NK-92 (cell line): Measurements from ENCODE around the gene MAT2A.
"Not testable (repeated sequence)": the region's sequence is repeated elsewhere in the genome, so short reads cannot be mapped to it uniquely, and the experiment has no call there.

Experiments used
- DNase-seq: peaks from one replicate; lab custom pipeline; 2025; ENCODE audit not compliant: unreplicated experiment; lab: John Stamatoyannopoulos, UW

Gene MAT2A

DNA sequence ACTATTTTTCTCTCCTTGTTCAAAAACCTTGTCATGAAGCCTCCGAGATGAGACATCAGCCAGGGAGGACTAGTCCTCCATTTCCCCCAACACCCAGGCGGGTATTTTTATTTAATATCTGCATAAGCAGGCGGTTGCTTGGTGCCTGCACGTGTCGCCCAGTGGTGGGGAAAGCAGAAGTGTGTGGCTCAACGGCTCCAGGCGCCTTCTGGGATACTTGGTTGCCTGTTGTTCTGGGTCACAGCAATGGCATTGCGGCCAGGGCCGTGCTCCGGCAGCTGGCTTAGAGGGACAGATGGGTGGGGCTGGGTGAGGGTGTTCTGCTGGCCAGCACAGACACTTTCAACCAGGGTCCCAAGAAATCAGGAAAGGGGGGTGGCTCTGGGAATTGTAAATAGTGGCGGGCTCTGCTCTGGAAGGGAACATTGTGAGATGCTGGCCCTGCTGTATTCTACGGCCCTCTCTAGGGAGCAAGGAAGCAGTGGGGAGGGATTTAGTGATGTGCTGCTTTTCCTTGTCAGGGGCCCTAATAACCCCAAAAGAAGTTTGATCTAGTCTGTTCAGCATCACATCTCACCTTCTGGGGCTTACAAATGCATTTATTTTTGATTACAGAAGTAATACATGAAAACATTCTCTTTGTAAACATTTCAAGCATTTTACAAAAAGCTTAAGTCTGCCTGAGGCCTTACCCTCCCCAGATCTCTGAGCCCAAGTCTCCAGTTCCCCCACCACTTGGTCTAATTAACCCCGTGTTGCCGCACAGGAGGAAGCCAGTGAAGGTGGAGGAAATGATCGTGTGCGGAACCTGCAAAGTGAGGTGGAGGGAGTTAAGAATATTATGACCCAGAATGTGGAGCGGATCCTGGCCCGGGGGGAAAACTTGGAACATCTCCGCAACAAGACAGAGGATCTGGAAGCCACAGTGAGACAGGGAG lies 39.5 kb downstream of the MAT2A start:
- no peak for DNase-seq

DNA sequence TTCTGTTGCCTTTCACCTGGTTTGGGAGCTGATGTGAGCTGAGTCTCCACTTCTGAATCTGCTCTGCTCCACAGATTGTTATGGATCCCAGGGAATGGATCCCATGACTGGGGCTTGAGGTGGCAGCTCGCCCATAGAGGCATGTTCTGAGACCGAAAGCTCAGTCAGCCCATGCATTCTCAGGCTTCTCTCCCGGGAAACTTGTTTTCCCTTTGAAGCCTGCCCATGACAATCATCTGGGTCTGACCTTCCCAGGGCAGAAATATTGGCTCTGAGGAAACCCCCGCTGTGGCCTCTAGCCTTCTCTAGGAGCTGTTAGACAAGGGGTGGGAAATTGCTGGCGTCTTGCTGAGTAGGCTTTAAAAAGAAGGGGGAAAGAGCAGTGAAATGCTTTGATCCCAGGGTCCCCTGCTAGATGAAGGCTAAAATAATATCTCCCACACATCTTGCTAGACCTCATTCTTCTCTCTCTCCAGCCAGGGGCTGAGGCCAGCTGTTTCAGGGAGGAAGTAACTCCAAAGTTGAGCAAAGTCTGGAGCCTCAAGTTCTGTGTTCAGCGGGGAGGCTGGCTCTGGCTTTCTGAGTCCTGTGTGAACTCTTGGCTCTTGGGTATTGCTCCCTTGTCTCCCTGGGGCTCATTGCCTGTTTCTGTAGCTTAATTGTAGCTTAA lies 40.4 kb downstream of the MAT2A start:
- no peak for DNase-seq

DNA sequence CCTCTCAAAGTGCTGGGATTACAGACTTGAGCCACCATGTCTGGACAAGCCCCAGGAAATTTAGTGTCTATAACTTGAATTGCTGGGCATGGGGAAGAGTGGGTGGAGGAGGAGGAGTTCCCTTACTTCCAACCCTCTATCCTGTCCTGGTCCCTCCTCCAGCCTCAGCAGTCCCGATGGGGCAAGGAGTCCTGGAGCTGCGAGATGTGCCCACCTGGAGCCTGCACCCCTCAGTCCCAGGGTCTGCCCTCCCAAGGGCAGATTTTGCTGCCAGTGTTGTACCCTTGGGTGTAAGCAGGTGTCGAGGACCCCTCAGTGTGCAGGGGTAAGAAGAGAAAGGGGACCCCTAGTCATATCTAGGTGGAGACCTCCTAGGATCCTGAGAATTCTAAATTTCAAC lies 41.2 kb downstream of the MAT2A start:
- DNase-seq, result no peak

DNA sequence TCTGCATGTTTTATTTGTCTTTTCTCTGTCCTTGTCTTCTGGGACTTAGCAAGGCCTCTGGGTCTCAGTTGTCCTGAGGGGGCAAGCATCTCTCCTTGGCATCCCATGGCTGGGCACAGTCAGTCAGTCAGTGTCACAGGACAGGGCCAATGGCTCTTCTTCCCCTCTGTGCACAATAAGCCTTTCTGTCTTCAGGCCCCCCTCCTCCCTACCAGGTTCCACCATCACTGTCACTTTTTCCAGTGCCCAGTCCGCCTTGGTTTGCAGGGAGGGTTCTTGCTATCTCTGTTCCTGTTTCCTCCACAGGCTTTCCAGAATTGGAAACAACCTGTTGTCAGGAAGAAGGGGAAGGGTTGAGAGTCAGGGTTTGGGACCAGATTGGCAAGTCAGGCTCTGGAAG lies 43.5 kb downstream of the MAT2A start:
- DNase-seq, result no peak

DNA sequence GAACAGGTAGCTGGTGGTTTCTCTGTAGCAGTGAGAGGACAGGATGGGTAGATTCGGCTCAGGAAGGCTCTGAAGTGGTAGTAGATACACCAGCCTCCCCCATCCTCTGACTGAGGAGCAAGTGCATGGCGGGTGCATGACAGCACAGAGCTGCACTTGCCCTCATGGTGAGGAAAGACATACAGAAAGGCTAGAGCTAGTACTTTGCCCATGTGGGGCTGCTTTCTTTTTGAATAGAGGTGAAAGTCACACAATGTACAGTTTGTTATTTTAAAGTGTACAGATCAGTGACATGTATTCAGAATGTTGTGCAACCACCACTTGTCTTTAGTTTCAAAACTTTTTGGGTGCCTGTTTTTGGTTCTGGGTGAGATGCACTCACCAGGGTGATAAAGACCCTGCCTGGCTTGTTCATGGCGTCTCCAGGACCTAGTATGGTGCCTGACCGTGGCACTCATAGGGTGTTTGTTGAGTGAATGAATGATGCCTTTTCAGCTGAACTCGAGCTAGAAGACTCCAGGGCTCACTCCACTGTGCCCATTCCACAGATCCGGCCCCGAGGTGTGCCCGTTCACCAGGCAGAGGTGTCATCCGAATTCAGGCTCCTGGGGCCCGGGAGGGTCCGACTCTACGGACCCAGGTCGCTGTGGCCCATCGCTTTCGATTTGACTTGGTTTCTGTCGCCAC lies 44.8 kb downstream of the MAT2A start:
- no peak for DNase-seq

DNA sequence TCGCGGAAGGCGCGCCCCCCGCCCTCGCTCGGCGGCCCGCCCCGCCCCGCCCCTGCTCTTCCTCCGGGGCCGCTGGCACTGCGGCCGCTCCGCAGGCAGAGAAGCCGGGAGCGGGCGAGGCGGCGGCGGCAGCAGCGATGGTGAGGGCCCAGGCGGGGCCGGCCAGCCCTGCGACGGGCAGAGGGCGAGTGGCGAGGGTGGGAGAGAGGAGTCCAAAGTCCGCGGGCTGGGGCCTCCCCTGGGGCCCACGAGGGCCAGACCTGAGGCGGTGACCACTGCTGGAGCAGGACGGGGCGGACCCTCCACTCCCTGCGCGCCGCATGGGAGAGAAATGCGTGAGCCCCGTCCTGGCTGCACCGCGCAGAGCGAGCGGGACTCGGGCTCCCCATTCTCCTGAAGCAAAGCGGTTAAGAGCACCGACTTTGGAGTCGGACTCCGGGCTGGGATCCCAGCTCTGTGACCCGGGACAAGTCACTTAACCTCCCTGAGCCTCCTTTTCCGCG lies 45.4 kb downstream of the MAT2A start, which contains the start of gene VAMP5:
TSS of gene VAMP5 (plus strand) at position 78 of the 503 bp plus-strand sequence. CDS start at position 138, 60 bp downstream.
- no peak for DNase-seq

DNA sequence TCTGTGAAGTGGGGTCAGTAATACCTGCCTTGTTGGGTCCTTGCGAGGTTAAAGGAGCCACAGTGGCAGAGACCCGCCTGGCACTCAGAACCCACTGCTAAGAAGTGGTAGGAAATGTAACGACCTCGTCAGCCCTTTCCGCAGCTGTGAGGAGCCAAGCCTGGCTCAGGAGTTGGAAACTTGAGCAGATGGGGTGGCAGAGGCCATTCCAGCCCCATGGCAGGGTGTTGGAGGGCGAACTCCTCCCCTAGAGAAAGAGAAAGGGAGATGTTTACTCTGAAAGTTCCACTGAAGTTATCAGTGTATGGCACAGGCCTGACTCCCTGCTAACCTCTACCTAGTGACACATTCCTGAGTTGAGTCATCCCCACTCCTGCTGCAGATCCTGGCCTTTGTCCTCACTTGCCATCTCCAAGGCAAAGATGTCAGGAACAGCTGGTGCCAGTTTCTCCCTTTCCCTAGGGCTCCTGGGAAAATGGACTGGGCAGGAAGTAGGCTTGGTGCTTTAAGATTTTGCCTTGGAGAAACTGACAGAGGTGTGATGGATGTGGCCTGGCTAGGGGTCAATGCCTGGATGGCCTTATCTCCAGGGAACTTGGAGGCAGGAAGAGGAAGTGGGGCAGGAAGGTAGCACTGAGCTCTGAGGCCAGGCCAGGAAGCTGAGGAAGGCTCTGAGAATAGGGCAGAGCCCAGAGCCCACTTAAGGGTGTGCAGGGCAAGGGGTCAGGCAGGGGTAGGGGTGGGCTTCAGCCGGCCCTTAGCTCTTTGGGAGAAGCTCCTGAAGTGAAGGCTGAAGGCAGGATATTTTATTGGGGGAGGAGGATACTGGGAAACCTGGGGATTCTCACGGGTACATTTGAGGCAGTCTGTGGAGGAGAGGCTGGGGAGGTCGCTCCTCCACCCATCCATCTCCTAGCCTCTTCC lies 46.2 kb downstream of the MAT2A start:
- DNase-seq, result no peak

DNA sequence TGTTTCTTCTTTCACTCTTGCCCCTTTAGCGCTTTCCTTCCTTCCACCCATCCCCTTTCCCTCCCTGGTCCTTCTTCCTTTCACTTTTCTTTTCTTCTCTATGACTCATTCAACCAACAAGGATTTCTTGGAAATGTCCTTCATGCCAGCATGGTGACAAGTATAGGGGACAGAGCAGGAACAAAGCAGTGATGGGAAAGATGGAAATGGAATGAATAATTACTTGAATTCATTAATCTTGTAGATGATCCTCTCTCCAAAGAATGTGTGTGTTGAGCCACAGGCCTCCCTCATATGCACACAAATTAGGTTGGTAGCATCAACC lies 46.8 kb downstream of the MAT2A start:
- no peak for DNase-seq

DNA sequence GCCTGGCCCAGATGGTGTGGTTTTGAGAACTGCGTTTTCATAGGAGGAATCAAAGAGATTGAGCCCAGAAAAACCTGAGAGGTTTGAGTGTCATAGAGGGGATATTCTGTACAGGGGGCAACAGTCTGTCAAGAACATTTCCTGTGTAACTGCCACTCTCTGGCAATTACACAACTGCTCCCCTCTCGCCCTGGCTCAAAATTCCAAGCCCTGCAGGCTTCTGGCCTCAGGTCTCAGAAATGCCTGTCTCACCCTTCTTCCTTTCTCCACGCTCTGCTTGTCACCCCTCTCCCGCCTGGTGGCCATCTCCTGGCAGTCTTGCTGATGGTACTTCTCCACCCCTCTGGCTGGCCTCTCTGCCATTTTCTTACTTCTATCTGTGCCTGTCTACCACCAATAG lies 49.3 kb downstream of the MAT2A start:
- DNase-seq, result no peak

DNA sequence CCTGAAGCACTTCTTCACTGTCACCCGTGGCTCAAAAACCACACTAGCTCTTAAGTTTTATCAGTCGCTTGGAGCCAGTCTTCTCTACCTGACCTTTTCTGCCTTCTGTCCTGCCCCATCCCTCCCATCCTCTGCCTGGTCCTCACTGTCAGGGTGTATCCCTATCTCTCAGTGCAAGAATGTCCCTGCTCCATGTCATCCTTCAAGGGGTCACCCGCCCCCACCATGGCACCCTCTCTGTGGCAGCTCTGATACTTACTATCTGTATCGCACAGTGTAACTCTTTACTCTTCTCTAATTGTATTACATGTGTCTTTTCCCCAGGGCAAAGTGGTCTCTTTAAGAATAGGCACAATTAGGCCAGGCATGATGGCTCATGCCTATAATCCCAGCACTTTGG lies 49.7 kb downstream of the MAT2A start:
- DNase-seq, result no peak

DNA sequence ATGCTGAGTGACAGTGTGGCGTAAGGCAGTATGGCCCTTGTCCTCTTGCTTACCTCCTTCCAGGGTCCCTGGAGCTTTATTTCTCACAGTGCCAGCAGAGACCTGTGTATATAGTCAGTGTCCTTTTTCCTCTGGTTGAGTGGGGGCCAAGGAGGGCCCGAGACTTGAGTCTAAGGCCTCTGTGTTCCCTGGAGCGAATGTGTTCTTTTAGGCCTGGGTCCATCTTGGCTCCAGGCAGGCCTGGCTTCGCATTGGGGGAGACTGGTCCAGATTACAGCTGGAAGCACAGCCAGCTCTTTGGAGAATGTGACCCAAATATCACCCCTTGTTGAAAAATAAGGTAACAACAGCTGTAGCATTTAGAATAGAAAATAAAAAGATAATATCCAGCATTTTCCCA lies 50.2 kb downstream of the MAT2A start:
- DNase-seq, result no peak

DNA sequence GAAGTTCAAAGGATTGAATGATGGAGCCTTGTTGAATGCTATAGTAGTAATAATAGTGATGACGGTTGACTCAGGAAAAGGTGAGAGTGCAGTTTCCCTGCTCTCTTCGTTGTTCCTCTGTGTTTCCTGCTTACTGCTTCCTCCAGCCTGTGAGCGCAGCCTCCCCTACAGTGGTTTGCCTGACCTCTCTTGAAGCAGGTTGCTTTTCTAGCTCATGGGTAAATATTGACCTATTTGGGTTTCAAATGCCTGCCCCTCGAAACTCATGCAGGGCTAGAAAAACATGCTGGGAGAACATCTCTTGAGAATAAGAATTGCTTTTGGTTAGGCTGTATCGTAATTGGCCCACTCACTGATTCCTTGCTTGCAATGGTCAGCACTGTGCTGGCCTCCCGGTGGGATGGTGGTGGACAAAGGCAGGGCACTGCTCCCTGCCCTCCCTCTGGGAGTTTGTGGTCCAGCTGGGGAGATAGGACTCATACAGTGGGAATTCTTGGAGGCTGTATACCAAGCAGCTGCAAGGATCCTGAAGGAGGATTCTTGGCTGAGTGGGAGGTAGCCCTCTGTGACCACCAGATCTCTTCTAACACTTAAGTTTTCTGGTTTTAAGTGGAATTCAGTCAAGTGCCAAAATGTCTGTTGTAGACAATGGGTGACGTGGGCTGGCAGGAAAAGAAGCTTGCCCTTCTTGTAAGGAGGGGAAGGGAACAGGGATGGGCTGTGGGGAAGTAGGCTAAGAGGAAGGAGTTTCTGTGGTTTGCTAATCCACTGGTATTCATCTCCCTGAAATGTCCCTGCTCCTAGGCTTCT lies 51.2 kb downstream of the MAT2A start:
- DNase-seq, result no peak

DNA sequence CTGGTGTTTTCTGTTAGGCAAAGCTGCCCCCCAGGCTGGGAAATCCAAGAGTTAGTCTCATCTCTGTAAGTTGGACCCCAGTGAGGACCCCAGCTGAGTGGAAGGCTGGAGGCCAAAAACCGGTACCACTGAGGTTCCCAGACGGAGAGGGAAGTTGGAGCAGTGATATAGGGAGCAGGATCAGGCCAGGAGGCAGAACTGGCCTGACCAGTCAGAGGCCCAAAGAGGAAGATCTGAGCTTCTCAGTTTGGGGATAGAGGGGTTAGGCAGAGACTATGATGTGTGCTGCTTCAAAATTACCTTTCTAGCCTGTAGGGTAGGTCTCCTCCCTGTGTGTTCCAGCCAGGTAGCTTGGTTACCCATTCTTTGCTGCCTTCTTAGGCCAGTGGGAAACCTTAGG lies 52.0 kb downstream of the MAT2A start:
- no peak for DNase-seq

DNA sequence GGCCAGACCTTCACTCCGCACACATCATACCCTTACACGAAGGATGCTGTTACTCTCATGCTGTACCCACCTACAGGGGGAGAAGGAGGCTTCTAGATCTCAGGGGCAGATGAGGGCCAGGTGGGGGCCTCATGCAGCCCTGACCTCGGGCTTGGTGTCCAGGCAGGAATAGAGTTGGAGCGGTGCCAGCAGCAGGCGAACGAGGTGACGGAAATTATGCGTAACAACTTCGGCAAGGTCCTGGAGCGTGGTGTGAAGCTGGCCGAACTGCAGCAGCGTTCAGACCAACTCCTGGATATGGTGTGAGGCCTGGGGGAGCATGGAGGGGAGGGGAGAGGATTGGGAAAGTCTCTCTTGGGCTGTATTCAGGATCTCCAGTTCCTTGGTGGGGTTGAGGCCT lies 52.6 kb downstream of the MAT2A start:
- no peak for DNase-seq

DNA sequence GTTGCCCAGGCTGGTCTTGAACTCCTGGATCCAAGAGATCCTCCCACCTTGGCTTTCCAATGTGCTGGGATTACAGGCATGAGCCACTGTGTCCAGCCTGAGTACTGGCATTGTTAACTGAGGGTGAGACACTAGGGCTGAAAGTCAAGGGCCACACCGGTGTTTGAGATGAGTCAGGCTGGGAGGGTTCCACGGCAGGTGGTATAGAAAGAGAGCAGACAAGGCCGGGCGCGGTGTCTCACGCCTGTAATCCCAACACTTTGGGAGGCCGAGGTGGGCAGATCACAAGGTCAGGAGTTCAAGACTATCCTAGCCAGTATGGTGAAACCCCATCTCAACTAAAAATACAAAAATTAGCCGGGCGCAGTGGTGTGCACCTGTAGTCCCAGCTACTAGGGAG lies 53.3 kb downstream of the MAT2A start:
- DNase-seq, result not testable (repeated sequence)

DNA sequence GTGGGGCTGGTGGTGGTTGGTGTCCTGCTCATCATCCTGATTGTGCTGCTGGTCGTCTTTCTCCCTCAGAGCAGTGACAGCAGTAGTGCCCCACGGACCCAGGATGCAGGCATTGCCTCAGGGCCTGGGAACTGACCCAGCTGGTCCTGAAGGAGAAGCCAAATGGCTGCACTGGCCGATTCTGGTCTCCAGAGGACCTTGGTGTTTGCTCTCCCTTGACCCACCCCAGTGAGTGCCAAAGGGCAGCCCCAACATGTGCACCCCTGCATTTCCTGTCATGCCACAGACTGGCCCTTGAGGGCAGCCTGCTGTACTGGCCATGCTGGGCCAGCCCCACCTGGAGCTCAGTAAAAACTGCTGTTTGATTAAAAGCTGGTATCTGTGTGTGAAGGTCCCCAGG lies 54.1 kb downstream of the MAT2A start:
- DNase-seq, result no peak
